22Rv1 (cell line): ENCODE measurements around the gene TJAP1.

ENCODE experiments used
- CTCF ChIP-seq: fragments of 450-650 bp; IDR thresholded peaks from 2 replicates; pipeline ENCODE4 v1.5.1; 2017; ENCODE audit warnings: mild to moderate bottlenecking
- ZFX ChIP-seq: fragments of 450-650 bp; IDR thresholded peaks from 2 replicates; pipeline ENCODE4 v1.6.1; 2017; ENCODE audit warnings: antibody characterized with exemption, borderline replicate concordance

GRCh38 chr6:43436577-43437282 is 40.6 kb upstream of the TJAP1 start:
- TF ChIP-seq CTCF = no peak
- TF ChIP-seq ZFX = no peak
